ENCODE data around the gene BSND. TPM values are rescaled to one million over a fixed set of nuclear protein-coding genes. Genes with fewer than 3 reads are reported as not detected.

The BSND gene
- total and polyA plus RNA-seq, 9 of the 15 experiments (the other 6 are each of a cell fraction or from before 2014, with no cell fraction given): not detected

DNA sequence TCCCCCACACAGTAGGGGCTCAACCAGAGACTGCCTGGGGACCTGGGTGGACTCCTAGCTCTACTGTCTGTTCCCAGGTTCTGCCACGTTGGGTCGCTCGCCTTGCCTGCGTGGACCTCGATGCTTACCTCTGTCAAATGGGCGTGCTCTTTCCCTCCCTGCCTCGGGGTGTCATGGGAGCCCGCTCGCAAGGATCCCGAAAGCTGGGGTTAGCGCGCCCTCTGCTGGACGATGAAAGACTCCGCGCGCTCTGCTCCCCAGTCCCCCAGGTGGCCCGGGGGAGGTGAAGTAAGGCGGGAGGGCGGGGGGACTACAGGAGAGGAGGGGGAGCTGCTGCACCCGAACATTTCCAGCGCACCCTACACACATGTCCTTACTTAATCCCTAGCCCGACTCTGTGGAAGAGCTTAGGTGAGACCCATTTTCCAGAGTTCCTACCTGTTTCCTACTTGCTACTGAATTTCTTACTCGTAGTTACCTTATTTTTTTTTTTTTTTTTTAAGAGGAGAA, 2.3 kb upstream of the BSND start (continued):
- TF ChIP-seq ZFP30 (CRISPR knock-in tag; IDR thresholded peaks at IDR 0.05; ENCODE audit: borderline replicate concordance) (no peak), EGR1 (conservative IDR thresholded peaks at IDR 0.05) (peak; percentile 8; the same call in 1 of the 2 replicates), DDX20 (tag; IDR thresholded peaks at IDR 0.05; ENCODE audit: low read depth) (no peak), ESRRB (CRISPR knock-in tag; IDR thresholded peaks at IDR 0.05; ENCODE audit: borderline replicate concordance) (no peak), ZNF143 (CRISPR knock-in tag; IDR thresholded peaks at IDR 0.05) (peak; percentile 63), MCM7 (IDR thresholded peaks at IDR 0.05) (no peak), NR2F6 (CRISPR knock-in tag; IDR thresholded peaks at IDR 0.05) (no peak), ZSCAN29 (IDR thresholded peaks at IDR 0.05) (no peak), ZKSCAN3 (CRISPR knock-in tag; IDR thresholded peaks at IDR 0.05) (no peak), ARID2 (IDR thresholded peaks at IDR 0.05) (peak; percentile 59; the same call in 1 of the 2 replicates), STAG1 (CRISPR knock-in tag; IDR thresholded peaks at IDR 0.05; ENCODE audit: borderline replicate concordance) (peak; percentile 47; the same call in 1 of the 2 replicates), SP1 (CRISPR knock-in tag; IDR thresholded peaks at IDR 0.05) (0 out of 2 replicates have a peak, but pooled peaks have one; percentile 21), HNRNPK (IDR thresholded peaks at IDR 0.05; ENCODE audit: low read depth, low read length, poor library complexity, severe bottlenecking) (no peak)
- TF ChIP-seq, protein P1, sequence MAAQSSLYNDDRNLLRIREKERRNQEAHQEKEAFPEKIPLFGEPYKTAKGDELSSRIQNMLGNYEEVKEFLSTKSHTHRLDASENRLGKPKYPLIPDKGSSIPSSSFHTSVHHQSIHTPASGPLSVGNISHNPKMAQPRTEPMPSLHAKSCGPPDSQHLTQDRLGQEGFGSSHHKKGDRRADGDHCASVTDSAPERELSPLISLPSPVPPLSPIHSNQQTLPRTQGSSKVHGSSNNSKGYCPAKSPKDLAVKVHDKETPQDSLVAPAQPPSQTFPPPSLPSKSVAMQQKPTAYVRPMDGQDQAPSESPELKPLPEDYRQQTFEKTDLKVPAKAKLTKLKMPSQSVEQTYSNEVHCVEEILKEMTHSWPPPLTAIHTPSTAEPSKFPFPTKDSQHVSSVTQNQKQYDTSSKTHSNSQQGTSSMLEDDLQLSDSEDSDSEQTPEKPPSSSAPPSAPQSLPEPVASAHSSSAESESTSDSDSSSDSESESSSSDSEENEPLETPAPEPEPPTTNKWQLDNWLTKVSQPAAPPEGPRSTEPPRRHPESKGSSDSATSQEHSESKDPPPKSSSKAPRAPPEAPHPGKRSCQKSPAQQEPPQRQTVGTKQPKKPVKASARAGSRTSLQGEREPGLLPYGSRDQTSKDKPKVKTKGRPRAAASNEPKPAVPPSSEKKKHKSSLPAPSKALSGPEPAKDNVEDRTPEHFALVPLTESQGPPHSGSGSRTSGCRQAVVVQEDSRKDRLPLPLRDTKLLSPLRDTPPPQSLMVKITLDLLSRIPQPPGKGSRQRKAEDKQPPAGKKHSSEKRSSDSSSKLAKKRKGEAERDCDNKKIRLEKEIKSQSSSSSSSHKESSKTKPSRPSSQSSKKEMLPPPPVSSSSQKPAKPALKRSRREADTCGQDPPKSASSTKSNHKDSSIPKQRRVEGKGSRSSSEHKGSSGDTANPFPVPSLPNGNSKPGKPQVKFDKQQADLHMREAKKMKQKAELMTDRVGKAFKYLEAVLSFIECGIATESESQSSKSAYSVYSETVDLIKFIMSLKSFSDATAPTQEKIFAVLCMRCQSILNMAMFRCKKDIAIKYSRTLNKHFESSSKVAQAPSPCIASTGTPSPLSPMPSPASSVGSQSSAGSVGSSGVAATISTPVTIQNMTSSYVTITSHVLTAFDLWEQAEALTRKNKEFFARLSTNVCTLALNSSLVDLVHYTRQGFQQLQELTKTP (IDR thresholded peaks at IDR 0.05; ENCODE audit: low read depth in 1 of 2, partially characterized antibody in 2 of 2): no peak
- TF ChIP-seq, protein P2, sequence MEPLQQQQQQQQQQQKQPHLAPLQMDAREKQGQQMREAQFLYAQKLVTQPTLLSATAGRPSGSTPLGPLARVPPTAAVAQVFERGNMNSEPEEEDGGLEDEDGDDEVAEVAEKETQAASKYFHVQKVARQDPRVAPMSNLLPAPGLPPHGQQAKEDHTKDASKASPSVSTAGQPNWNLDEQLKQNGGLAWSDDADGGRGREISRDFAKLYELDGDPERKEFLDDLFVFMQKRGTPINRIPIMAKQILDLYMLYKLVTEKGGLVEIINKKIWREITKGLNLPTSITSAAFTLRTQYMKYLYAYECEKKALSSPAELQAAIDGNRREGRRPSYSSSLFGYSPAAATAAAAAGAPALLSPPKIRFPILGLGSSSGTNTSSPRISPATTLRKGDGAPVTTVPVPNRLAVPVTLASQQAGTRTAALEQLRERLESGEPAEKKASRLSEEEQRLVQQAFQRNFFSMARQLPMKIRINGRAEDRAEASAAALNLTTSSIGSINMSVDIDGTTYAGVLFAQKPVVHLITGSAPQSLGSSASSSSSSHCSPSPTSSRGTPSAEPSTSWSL (CRISPR knock-in tag; IDR thresholded peaks at IDR 0.05; ENCODE audit: borderline replicate concordance): no peak
- TF ChIP-seq, protein P3, sequence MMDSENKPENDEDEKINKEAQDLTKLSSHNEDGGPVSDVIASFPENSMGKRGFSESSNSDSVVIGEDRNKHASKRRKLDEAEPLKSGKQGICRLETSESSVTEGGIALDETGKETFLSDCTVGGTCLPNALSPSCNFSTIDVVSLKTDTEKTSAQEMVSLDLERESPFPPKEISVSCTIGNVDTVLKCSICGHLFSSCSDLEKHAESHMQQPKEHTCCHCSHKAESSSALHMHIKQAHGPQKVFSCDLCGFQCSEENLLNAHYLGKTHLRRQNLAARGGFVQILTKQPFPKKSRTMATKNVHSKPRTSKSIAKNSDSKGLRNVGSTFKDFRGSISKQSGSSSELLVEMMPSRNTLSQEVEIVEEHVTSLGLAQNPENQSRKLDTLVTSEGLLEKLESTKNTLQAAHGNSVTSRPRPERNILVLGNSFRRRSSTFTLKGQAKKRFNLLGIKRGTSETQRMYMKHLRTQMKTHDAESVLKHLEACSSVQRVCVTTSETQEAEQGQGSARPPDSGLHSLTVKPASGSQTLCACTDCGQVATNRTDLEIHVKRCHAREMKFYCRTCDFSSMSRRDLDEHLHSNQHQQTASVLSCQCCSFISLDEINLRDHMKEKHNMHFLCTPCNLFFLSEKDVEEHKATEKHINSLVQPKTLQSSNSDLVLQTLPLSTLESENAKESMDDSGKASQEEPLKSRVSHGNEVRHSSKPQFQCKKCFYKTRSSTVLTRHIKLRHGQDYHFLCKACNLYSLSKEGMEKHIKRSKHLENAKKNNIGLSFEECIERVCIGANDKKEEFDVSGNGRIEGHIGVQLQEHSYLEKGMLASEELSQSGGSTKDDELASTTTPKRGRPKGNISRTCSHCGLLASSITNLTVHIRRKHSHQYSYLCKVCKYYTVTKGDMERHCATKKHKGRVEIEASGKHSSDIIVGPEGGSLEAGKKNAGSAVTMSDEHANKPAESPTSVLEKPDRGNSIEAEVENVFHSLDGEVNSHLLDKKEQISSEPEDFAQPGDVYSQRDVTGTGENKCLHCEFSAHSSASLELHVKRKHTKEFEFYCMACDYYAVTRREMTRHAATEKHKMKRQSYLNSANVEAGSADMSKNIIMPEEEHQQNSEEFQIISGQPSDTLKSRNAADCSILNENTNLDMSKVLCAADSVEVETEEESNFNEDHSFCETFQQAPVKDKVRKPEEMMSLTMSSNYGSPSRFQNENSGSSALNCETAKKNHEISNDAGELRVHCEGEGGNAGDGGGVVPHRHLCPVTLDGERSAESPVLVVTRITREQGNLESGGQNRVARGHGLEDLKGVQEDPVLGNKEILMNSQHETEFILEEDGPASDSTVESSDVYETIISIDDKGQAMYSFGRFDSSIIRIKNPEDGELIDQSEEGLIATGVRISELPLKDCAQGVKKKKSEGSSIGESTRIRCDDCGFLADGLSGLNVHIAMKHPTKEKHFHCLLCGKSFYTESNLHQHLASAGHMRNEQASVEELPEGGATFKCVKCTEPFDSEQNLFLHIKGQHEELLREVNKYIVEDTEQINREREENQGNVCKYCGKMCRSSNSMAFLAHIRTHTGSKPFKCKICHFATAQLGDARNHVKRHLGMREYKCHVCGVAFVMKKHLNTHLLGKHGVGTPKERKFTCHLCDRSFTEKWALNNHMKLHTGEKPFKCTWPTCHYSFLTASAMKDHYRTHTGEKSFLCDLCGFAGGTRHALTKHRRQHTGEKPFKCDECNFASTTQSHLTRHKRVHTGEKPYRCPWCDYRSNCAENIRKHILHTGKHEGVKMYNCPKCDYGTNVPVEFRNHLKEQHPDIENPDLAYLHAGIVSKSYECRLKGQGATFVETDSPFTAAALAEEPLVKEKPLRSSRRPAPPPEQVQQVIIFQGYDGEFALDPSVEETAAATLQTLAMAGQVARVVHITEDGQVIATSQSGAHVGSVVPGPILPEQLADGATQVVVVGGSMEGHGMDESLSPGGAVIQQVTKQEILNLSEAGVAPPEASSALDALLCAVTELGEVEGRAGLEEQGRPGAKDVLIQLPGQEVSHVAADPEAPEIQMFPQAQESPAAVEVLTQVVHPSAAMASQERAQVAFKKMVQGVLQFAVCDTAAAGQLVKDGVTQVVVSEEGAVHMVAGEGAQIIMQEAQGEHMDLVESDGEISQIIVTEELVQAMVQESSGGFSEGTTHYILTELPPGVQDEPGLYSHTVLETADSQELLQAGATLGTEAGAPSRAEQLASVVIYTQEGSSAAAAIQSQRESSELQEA (IDR thresholded peaks at IDR 0.05; ENCODE audit: low read depth): no peak
